ENCODE measurements around the gene GRIN3B. TPM values are rescaled to one million over a fixed set of nuclear protein-coding genes. Genes with fewer than 3 reads are reported as not detected.
A peak's percentile ranks its signal among the peaks of the same experiment; 100 is the strongest.

The GRIN3B gene
- total RNA-seq, 1 experiment from 2014 or later = 0.11 TPM

- POLR2A ChIA-PET (ENCODE audit: unreplicated experiment) = interaction anchor here (0.6 to 1.0 kb wide), 6 partner anchors 27 to 285 kb away, joined by 3 to 5 read pairs (median 4); partner anchors contain the start of gene CIRBP
- H3F3A ChIP-seq (ENCODE audit: insufficient read depth, low read depth) = peaks cover 28% of the 10 kb centered on the region
- H3K27me3 ChIP-seq (ENCODE audit: insufficient read depth, low read depth) = no peaks in the 10 kb centered on the region
- no peaks in the 10 kb centered on the region for H3K9me3 ChIP-seq (ENCODE audit: insufficient read depth, low read depth)
- intact Hi-C loops (cut with micrococcal nuclease; ENCODE audit: unreplicated experiment) = loop anchor here (10.0 kb wide), 1 partner anchor 130 kb away; the partner anchor contains the start of genes CFD and ELANE
- peaks cover 17% of the 10 kb centered on the region for H3K4me1 ChIP-seq (replicated peaks; ENCODE audit: insufficient read depth)
- H3K4me2 ChIP-seq = peak within 1 kb of the TSS; percentile 85
- peak within 1 kb of the TSS; percentile 71 for H3K27ac ChIP-seq
- peaks cover 9% of the 10 kb centered on the region for H3K79me2 ChIP-seq (ENCODE audit: low read depth)
- TF ChIP-seq CTCF (conservative IDR thresholded peaks at IDR 0.05) (no peak), EZH2 (IDR thresholded peaks at IDR 0.05; ENCODE audit: low read depth) (no peak)
- no TSS peak for BruUV-seq (replicated peaks)
- H3K9me2 ChIP-seq (ENCODE audit: insufficient read depth) = no peaks in the 10 kb centered on the region
- H3K36me3 ChIP-seq (ENCODE audit: low read depth) = no peaks in the 10 kb centered on the region
- peak within 1 kb of the TSS; percentile 99 for H3K4me3 ChIP-seq
- DNase-seq = peak; percentile 57 to 84
- CTCF ChIA-PET = interaction anchor here (1.0 kb wide), 1 partner anchor 61 kb away, joined by 3 read pairs; no protein-coding TSS in a partner anchor
- peak within 1 kb of the TSS; percentile 96 for H2AFZ ChIP-seq
- H4K20me1 ChIP-seq (ENCODE audit: insufficient read depth) = no peaks in the 10 kb centered on the region; the same call in none of the 2 replicates
Observed at GRCh38 chr19:984165-984967, 15.9 kb upstream of the GRIN3B start, which contains the start of gene WDR18. TSS of gene WDR18 (plus strand) at chr19:984345. CDS start at chr19:984354, 9 bp downstream.

- Histone ChIP-seq H3K4me3 (no peak overlapping the region), H3K9me2 (ENCODE audit: insufficient read depth) (no peaks in the 10 kb centered on the region), H3K36me3 (ENCODE audit: low read depth) (no peaks in the 10 kb centered on the region), H4K20me1 (ENCODE audit: insufficient read depth) (no peaks in the 10 kb centered on the region; the same call in none of the 2 replicates), H3K79me2 (ENCODE audit: low read depth) (peaks cover 9% of the 10 kb centered on the region), H3K4me1 (replicated peaks; ENCODE audit: insufficient read depth) (peaks cover 6% of the 10 kb centered on the region; the same call in 1 of the 2 replicates), H3F3A (ENCODE audit: insufficient read depth, low read depth) (peaks cover 31% of the 10 kb centered on the region), H3K9me3 (ENCODE audit: insufficient read depth, low read depth) (no peaks in the 10 kb centered on the region), H3K27ac (no peak overlapping the region), H3K27me3 (ENCODE audit: insufficient read depth, low read depth) (no peaks in the 10 kb centered on the region), H3K4me2 (no peak overlapping the region), H2AFZ (no peak overlapping the region)
- DNase-seq = no peak
- ChIA-PET CTCF (no interaction called here), POLR2A (ENCODE audit: unreplicated experiment) (interaction anchor here (0.6 kb wide), 1 partner anchor 309 kb away, joined by 4 read pairs; no protein-coding TSS in a partner anchor)
- intact Hi-C loops (cut with micrococcal nuclease; ENCODE audit: unreplicated experiment) = loop anchor here (10.0 kb wide), 1 partner anchor 131 kb away; the partner anchor contains the start of genes CFD and ELANE
- BruUV-seq (replicated peaks) = no TSS peak
- no peak for TF ChIP-seq CTCF (conservative IDR thresholded peaks at IDR 0.05)
- TF ChIP-seq EZH2 (IDR thresholded peaks at IDR 0.05; ENCODE audit: low read depth) = no peak
Observed at GRCh38 chr19:986083-986482, 14.1 kb upstream of the GRIN3B start.

GRCh38 chr19:988081-988480, 12.1 kb upstream of the GRIN3B start:
- BruUV-seq (replicated peaks) = no TSS peak
- Histone ChIP-seq H3F3A (ENCODE audit: insufficient read depth, low read depth) (peaks cover 40% of the 10 kb centered on the region), H3K4me3 (no peak overlapping the region), H3K27ac (no peak overlapping the region), H4K20me1 (ENCODE audit: insufficient read depth) (peaks cover 10% of the 10 kb centered on the region), H3K36me3 (ENCODE audit: low read depth) (no peaks in the 10 kb centered on the region), H3K9me2 (ENCODE audit: insufficient read depth) (no peaks in the 10 kb centered on the region), H3K79me2 (ENCODE audit: low read depth) (peaks cover 9% of the 10 kb centered on the region), H2AFZ (no peak overlapping the region), H3K27me3 (ENCODE audit: insufficient read depth, low read depth) (no peaks in the 10 kb centered on the region), H3K9me3 (ENCODE audit: insufficient read depth, low read depth) (no peaks in the 10 kb centered on the region), H3K4me1 (replicated peaks; ENCODE audit: insufficient read depth) (peaks cover 6% of the 10 kb centered on the region; the same call in 1 of the 2 replicates), H3K4me2 (no peak overlapping the region)
- ChIA-PET CTCF (no interaction called here), POLR2A (ENCODE audit: unreplicated experiment) (no interaction called here)
- intact Hi-C loops (cut with micrococcal nuclease; ENCODE audit: unreplicated experiment) = loop anchor here (10.0 kb wide), 1 partner anchor 133 kb away; the partner anchor contains the start of genes CFD and ELANE
- TF ChIP-seq CTCF (conservative IDR thresholded peaks at IDR 0.05) = no peak
- no peak for DNase-seq

Measured in PC-9 (cell line).